ENCODE data around the gene ESPNL. TPM values are rescaled to one million over a fixed set of nuclear protein-coding genes. Genes with fewer than 3 reads are reported as not detected.
"Not testable (repeated sequence)": the region's sequence is repeated elsewhere in the genome, so short reads cannot be mapped to it uniquely, and the experiment has no call there.

ESPNL gene
- total RNA-seq, 1 experiment from 2014 or later, result 1.1 TPM

GRCh38 chr2:238169048-238169707 lies 69.0 kb downstream of the ESPNL start:
- DNase-seq (ENCODE audit: low spot score), result no peak
- ChIA-PET POLR2A (no interaction called here), CTCF (no interaction called here)
- Mint-ChIP-seq H3K4me3 (no peak overlapping the region), H3K9me3 (no peaks in the 10 kb centered on the region), H3K36me3 (peaks cover 39% of the 10 kb centered on the region), H3K27ac (no peak overlapping the region), H3K27me3 (ENCODE audit: low read depth) (peaks cover 18% of the 10 kb centered on the region), H3K4me1 (no peaks in the 10 kb centered on the region)
- TF ChIP-seq GABPB1 (CRISPR knock-in tag; IDR thresholded peaks at IDR 0.05), result peak; percentile 48
- TF ChIP-seq USF1 (CRISPR knock-in tag; IDR thresholded peaks at IDR 0.05), result no peak
- no peak for ATAC-seq

DNA sequence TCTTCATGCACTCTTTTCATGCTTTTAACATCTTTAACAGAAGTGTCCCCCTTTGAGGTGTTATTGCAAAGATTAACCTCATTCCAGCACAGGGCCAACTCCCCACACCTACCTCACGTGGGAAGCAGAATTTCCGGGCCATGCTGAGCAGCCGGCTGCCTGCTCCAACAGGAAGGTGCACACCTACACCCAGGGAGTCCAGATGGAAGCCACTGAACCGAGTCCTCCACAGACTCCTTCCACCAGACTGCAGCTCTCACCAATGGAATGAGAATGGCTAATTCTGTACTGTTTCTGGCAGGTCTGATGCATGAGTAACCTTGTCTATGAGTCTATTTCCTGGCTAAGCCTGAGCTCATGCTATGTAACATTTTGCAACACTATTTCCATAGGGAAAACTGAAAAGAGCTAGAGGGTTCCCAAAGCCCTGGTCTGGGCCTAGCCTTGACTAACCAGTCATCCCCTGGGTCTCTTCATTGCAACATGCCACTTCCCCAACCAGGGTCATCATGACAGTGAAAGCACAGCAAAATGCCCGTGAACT lies 69.6 kb downstream of the ESPNL start:
- TF ChIP-seq NR3C1 (CRISPR knock-in tag; conservative IDR thresholded peaks at IDR 0.05; ENCODE audit: low read depth), result no peak
- TF ChIP-seq, protein P1, sequence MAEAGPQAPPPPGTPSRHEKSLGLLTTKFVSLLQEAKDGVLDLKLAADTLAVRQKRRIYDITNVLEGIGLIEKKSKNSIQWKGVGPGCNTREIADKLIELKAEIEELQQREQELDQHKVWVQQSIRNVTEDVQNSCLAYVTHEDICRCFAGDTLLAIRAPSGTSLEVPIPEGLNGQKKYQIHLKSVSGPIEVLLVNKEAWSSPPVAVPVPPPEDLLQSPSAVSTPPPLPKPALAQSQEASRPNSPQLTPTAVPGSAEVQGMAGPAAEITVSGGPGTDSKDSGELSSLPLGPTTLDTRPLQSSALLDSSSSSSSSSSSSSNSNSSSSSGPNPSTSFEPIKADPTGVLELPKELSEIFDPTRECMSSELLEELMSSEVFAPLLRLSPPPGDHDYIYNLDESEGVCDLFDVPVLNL (CRISPR knock-in tag; IDR thresholded peaks at IDR 0.05; ENCODE audit: borderline replicate concordance, low read depth), result no peak
- TF ChIP-seq, protein P2, sequence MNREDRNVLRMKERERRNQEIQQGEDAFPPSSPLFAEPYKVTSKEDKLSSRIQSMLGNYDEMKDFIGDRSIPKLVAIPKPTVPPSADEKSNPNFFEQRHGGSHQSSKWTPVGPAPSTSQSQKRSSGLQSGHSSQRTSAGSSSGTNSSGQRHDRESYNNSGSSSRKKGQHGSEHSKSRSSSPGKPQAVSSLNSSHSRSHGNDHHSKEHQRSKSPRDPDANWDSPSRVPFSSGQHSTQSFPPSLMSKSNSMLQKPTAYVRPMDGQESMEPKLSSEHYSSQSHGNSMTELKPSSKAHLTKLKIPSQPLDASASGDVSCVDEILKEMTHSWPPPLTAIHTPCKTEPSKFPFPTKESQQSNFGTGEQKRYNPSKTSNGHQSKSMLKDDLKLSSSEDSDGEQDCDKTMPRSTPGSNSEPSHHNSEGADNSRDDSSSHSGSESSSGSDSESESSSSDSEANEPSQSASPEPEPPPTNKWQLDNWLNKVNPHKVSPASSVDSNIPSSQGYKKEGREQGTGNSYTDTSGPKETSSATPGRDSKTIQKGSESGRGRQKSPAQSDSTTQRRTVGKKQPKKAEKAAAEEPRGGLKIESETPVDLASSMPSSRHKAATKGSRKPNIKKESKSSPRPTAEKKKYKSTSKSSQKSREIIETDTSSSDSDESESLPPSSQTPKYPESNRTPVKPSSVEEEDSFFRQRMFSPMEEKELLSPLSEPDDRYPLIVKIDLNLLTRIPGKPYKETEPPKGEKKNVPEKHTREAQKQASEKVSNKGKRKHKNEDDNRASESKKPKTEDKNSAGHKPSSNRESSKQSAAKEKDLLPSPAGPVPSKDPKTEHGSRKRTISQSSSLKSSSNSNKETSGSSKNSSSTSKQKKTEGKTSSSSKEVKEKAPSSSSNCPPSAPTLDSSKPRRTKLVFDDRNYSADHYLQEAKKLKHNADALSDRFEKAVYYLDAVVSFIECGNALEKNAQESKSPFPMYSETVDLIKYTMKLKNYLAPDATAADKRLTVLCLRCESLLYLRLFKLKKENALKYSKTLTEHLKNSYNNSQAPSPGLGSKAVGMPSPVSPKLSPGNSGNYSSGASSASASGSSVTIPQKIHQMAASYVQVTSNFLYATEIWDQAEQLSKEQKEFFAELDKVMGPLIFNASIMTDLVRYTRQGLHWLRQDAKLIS (CRISPR knock-in tag; IDR thresholded peaks at IDR 0.05; ENCODE audit: borderline replicate concordance), result no peak
- TF ChIP-seq NR1H2 (CRISPR knock-in tag; IDR thresholded peaks at IDR 0.05), result no peak
- TF ChIP-seq OVOL2 (CRISPR knock-in tag; IDR thresholded peaks at IDR 0.05; ENCODE audit: borderline replicate concordance), result no peak
- no peak for TF ChIP-seq HMGA2 (CRISPR knock-in tag; IDR thresholded peaks at IDR 0.05)
- TF ChIP-seq FOXK1 (CRISPR knock-in tag; IDR thresholded peaks at IDR 0.05), result no peak
- no peak for TF ChIP-seq KAT7 (CRISPR knock-in tag; IDR thresholded peaks at IDR 0.05; ENCODE audit: borderline replicate concordance)
- Mint-ChIP-seq H3K27ac (no peak overlapping the region), H3K4me1 (no peaks in the 10 kb centered on the region), H3K36me3 (peaks cover 39% of the 10 kb centered on the region), H3K4me3 (no peak overlapping the region), H3K9me3 (no peaks in the 10 kb centered on the region), H3K27me3 (ENCODE audit: low read depth) (peaks cover 12% of the 10 kb centered on the region)
- ChIA-PET CTCF (interaction anchor here (0.6 kb wide), 1 partner anchor 12 kb away, joined by 3 read pairs; no protein-coding TSS in a partner anchor), POLR2A (no interaction called here)
- DNase-seq (ENCODE audit: low spot score) (no peak), ATAC-seq (no peak)

- no peak for ATAC-seq
- DNase-seq (ENCODE audit: low spot score), result no peak
- Mint-ChIP-seq H3K4me3 (no peak overlapping the region), H3K4me1 (no peaks in the 10 kb centered on the region), H3K27me3 (ENCODE audit: low read depth) (peaks cover 4% of the 10 kb centered on the region), H3K27ac (no peak overlapping the region), H3K36me3 (peaks cover 39% of the 10 kb centered on the region), H3K9me3 (no peaks in the 10 kb centered on the region)
- TF ChIP-seq ATF2 (CRISPR knock-in tag; IDR thresholded peaks at IDR 0.05; ENCODE audit: borderline replicate concordance, low read depth) (no peak), USF1 (CRISPR knock-in tag; IDR thresholded peaks at IDR 0.05) (no peak), NFE2L1 (CRISPR knock-in tag; IDR thresholded peaks at IDR 0.05) (no peak), FOXJ3 (CRISPR knock-in tag; IDR thresholded peaks at IDR 0.05; ENCODE audit: borderline replicate concordance) (no peak), GTF2I (CRISPR knock-in tag; conservative IDR thresholded peaks at IDR 0.05) (no peak)
- ChIA-PET CTCF (interaction anchor here (0.6 kb wide), 1 partner anchor 11 kb away, joined by 3 read pairs; no protein-coding TSS in a partner anchor), POLR2A (no interaction called here)
Observed at GRCh38 chr2:238170386-238171071, 70.4 kb downstream of the ESPNL start.

- not testable (repeated sequence) for ATAC-seq, H3K4me3 Mint-ChIP-seq
Observed at GRCh38 chr2:238171072-238171431, 70.9 kb downstream of the ESPNL start.

More at GRCh38 chr2:238171072-238171431, 70.9 kb downstream of the ESPNL start:
- DNase-seq (ENCODE audit: low spot score); CTCF ChIA-PET; H3K27ac Mint-ChIP-seq; POLR2A ChIA-PET; H3K9me3 Mint-ChIP-seq; H3K27me3 Mint-ChIP-seq (ENCODE audit: low read depth); H3K4me1 Mint-ChIP-seq: not testable (repeated sequence)
- peaks cover 39% of the 10 kb centered on the region for H3K36me3 Mint-ChIP-seq

Data from WTC11 (cell line).